ACHN (cell line): ENCODE data around the gene ACHE.
A peak's percentile ranks its signal among the peaks of the same experiment; 100 is the strongest.
"Not testable (repeated sequence)": the region's sequence is repeated elsewhere in the genome, so short reads cannot be mapped to it uniquely, and the experiment has no call there.

Experiments used
- DNase-seq: peaks from one replicate; pipeline ENCODE4 v3.0.0-alpha.2; 2015
- in situ Hi-C: cut with HindIII; loops from 2 replicates; pipeline ENCODE4 v1.10.0; 2017; ENCODE audit warnings: low sequenced_read_pairs, low pct_ligation_motif_present, low pct_unique_long_range_greater_than_20kb

The ACHE gene

GRCh38 chr7:100895701-100895955 is at the start of gene ACHE:
TSS of gene ACHE (minus strand) at chr7:100895888. CDS start at chr7:100894232, 1,656 bp downstream.
- in situ Hi-C loops: no loop called here
- DNase-seq: peak; percentile 47

GRCh38 chr7:100944138-100944537 is 48.5 kb upstream of the ACHE start:
- no peak for DNase-seq
- in situ Hi-C loops: no loop called here

- in situ Hi-C loops: no loop called here
- no peak for DNase-seq
These were observed 48.0 kb upstream of the ACHE start for GRCh38 chr7:100943693-100944092.

DNA sequence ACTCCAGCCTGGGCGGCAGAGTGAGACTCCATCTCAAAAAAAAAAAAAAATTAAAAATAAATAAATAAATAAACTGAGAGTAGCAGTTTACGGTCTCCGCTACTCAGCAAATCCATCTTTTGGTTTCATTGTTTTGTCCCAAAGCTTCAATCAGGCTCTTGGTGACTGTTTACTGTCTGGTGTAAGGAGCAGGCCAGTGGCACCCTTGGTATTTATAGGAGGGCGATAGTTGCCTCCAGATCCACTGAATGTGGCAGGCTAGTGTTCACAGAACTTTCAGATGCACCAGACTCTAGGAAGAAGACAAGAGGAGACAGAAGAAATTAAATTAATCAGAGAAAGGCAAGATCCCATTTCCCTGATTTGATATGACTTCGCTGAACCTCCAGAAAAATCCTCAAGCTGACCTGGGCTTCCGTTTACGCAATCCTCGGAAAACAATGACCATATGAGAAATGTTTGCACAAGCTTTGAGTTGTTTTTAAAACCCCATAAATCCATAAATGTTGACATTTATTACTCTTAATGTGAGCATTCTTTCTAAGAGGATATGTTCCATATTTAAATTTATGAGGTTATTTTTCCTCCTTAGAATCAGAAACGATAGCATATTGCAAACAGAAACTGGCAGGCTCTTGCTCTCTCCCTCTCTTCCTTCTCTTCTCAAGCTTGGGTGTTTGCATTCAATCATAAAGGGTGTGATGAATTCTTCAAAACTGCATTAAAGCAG is 46.5 kb upstream of the ACHE start:
- DNase-seq: no peak
- in situ Hi-C loops: no loop called here

DNA sequence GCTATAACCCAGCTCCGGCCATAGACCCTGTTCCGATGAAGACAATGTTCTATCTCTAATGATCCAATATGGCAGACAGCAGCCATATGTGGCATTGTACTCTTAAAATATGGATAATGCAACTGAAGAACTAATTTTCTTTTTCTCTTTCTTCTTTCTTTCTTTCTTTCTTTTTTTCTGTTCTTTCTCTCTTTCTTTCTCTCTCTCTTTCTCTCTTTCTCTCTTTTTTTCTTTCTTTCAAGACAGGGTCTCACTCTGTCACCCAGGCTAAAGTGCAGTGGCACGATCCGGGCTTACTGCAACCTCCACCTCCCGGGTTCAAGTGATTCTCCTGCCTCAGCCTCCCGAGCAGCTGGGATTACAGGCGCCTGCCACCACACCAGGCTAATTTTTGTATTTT is 40.5 kb upstream of the ACHE start:
- in situ Hi-C loops, DNase-seq: not testable (repeated sequence)

- in situ Hi-C loops: not testable (repeated sequence)
These were observed 39.7 kb upstream of the ACHE start for GRCh38 chr7:100935381-100935780.

GRCh38 chr7:100933734-100934133 is 38.0 kb upstream of the ACHE start:
- in situ Hi-C loops: no loop called here
- DNase-seq: no peak

More at GRCh38 chr7:100935381-100935780, 39.7 kb upstream of the ACHE start:
- not testable (repeated sequence) for DNase-seq

- DNase-seq: no peak
- in situ Hi-C loops: no loop called here
These were observed 34.1 kb upstream of the ACHE start for GRCh38 chr7:100929808-100930174.

DNA sequence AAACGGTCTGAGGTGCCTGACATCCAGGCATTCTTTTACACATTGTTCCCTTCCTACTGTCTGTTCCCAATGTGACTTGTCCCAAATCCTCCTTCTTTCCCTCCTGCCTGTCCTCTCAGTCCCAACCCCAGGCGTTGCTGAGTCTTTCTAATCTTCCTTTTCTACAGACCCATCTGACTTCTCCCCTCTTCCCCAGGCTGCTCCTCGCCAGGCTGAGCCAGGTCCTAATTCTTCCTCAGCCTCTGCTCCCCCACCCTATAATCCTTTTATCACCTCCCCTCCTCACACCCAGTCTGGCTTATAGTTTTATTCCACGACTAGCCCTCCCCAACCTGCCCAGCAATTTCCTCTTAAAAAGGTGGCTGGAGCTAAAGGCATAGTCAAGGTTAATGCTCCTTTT is 27.9 kb upstream of the ACHE start:
- in situ Hi-C loops: not testable (repeated sequence)

DNA sequence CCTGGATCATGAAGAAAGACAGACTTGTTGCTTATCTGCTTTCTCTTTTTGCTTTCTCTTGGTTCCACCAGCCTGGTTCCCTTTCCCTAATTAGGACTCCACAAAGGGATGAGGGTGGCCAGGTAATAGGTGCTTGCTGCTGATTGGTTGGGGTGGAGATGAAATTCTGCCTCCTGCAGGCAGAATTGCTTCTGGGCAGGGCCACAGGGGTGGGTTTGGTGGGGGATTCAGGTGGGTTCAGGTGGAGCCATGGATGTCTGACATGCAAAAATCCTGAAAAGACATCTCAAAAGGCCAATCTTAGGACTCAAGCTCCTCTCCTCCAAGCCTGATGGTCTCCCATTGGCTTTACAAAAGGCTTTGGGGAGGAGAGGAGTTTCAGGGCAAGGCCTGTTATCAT is 25.4 kb upstream of the ACHE start:
- in situ Hi-C loops: no loop called here
- no peak for DNase-seq

More for the DNA sequence above, 27.9 kb upstream of the ACHE start:
- not testable (repeated sequence) for DNase-seq

DNA sequence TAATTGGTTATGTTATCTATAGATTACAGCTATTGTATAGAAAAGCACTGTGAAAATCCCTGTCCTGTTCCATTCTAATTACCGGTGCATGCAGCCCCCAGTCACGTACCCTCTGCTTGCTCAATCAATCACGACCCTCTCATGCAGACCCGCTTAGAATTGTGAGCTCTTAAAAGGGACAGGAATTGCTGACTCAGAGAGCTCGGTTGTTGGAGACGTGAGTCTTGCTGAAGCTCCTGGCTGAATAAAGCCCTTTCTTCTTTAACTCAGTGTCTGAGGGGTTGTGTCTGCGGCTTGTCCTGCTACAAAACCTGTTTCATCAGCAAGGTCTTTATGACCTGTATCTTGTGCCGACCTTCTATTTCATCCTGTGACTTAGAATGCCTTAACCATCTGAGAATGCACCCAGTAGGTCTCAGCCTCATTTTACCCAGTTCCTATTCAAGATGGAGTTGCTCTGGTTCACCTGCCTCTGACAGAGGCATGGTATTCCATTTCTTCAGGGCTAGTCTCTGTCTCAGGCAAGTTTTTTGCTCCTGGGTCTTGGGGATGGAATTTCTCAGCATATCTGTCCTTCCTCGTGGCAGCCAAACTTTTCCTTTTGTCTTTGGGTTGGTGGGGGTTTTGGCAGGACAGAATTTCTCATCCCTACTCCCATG is 24.2 kb upstream of the ACHE start:
- DNase-seq, in situ Hi-C loops: not testable (repeated sequence)

- DNase-seq, in situ Hi-C loops: not testable (repeated sequence)
These were observed 23.6 kb upstream of the ACHE start for GRCh38 chr7:100919335-100919734.

- DNase-seq: no peak
- in situ Hi-C loops: no loop called here
These were observed 19.3 kb upstream of the ACHE start for GRCh38 chr7:100914879-100915447.

DNA sequence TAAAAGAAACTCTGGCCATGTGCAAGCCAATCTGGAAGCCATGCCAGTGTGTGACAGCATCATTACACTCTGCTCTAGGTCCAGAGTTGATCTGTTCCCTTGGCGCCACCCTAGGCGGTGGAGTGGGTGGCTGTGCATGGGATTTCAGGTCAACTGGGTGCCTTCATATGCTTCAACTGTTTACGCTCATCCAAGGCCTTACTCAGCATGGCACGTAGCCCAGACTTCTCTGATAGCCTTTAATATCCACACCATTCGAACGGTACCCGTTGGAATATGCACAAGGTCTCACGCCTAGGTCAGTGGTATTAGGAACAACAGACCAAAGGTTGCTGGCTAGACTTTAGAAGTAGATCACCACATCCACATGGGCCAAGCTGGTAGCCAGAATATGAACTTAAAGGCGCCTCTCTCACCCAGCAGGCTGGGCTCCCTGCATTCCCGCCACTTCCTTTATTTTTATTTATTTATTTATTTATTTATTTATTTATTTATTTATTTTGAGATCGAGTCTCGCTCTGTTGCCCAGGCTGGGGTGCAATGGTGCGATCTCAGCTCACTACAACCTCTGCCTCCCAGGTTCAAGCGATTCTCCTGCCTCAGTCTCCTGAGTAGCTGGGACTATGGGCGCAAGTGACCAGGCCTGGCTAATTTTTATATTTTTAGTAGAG is 18.7 kb upstream of the ACHE start:
- no peak for DNase-seq
- in situ Hi-C loops: no loop called here

DNA sequence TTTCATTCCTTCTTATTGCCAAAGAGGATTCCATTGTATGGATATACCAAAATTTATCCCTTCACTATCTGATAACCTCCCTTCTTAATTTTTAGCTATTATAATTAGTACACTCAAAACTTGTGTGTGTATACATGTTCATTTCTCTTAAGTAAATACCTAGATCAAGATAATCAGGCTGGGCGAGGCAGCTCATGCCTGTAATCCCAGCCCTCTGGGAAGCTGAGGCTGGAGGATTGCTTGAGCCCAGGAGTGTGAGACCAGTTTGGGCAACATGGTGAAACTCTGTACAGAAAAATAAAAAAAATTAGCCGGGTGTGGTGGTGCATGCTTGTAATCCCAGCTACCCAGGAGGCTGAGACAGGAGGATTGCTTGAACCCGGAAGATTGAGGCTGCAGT is 15.8 kb upstream of the ACHE start:
- DNase-seq: no peak
- in situ Hi-C loops: no loop called here

DNA sequence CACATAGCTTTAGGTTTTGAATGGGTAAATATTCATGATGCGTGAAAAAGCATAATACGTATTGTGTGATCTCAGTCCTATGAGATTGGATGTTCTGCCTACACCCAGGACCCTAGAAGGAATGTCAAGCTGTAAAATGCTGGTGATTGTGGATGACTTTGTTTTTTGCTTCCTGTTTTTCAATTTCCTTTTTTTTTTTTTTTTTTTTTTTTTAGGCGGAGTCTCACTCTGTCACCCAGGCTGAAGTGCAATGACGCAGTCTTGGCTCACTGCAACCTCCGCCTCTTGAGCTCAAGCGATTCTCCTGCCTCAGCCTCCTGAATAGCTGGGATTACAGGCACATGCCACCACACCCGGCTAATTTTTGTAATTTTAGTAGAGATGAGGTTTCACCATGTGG is 14.8 kb upstream of the ACHE start:
- DNase-seq, in situ Hi-C loops: not testable (repeated sequence)

DNA sequence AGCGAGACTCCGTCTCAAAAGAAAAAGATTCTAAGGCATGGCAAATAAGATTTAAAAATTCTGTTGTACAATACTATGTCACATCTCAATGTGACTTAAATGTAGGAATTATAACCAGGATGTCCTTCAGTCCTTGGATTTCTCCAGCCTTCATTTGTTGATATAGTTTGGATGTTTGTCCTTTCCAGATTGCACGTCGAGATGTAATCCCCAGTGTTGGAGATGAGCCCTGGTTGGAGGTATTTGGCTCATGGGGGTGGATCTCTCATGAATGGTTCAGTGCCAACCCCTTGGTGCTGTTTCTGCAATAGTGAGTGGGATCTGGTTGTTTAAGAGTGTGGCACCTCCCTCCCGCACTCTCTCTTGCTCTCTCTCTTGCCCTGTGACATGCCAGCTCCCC is 12.8 kb upstream of the ACHE start:
- in situ Hi-C loops: no loop called here
- DNase-seq: no peak

GRCh38 chr7:100902638-100903037 is 7.0 kb upstream of the ACHE start:
- in situ Hi-C loops: no loop called here
- DNase-seq: no peak

DNA sequence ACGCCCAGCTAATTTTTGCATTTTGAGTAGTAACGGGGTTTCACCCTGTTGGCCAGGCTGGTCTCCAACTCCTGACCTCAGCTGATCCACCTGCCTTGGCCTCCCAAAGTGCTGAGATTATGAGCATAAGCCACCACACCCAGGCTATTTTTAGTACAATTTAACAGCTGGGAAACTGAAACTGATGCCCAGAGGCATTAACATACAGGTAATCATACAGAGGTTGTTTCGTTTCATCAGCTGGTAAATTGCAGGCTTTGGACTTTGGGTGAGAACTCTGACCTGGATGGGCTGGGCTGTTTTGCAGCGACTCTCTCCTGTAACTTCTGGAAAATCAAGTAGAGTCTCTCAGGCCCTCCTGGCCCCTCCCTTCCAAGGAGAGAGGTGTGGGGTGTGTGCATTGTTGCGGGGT is 6.2 kb upstream of the ACHE start:
- in situ Hi-C loops: no loop called here
- no peak for DNase-seq

DNA sequence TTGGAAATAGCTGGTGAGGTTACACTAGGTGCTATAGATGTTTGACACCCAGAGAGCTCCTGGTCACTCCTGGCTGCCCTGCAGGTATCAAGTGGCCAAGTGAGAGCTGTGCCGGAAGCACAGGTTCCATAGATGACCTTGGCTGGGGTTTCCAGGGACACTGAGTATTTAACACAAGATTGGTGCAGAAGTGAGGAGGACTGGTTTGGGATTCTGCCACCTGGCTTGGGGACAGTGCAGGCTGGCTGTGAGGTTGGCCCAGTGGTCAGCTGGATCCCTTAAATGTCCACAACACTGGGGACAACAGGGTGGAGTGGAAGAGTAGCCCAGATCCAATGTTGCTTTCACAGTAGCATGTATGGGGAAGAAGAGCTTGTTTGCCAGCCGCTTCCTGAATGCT is 5.3 kb upstream of the ACHE start:
- in situ Hi-C loops: no loop called here
- no peak for DNase-seq
